Transverse colon (tissue), 4 donors: ENCODE results near the gene NCKAP5. TPM values are rescaled to one million over a fixed set of nuclear protein-coding genes. Genes with fewer than 3 reads are reported as not detected.

Experiments
- DNase-seq: peaks from one replicate; pipeline ENCODE4 v3.0.0-alpha.2; 2019
- H3K27ac ChIP-seq, 4 donors: fragments of 200-600 bp; sonication (generic); 2 replicates each; pipeline ENCODE4 v1.5.1; 2016 to 2018; ENCODE audit warnings: inconsistent platforms in 4 of 4
- H3K27me3 ChIP-seq: fragments of 200-600 bp; sonication (generic); 2 replicates; pipeline ENCODE4 v1.5.1; 2017; ENCODE audit warnings: inconsistent platforms
- H3K36me3 ChIP-seq, 4 donors: fragments of 200-600 bp; sonication (generic); 2 replicates each; pipeline ENCODE4 v1.5.1; 2017 to 2019; ENCODE audit warnings: inconsistent platforms in 4 of 4
- H3K4me1 ChIP-seq, 4 donors: fragments of 200-600 bp; sonication (generic); 2 replicates each; pipeline ENCODE4 v1.5.1; 2017 to 2020; ENCODE audit warnings: inconsistent platforms in 4 of 4
- H3K4me3 ChIP-seq, 4 donors: fragments of 200-600 bp; sonication (generic); 1 replicate in 1 of 4; 2 replicates in 3 of 4; pipeline versions ENCODE4 v1.5.1 to v1.6.1; 2017 to 2019; ENCODE audit warnings: inconsistent platforms in 4 of 4
- H3K9me3 ChIP-seq, 2 donors: fragments of 200-600 bp; sonication (generic); 2 replicates each; pipeline ENCODE4 v1.5.1; 2017 to 2019; ENCODE audit warnings: inconsistent platforms in 2 of 2
- EP300 ChIP-seq: sonication (generic); formaldehyde crosslinking; IDR thresholded peaks from one replicate; pipeline ENCODE4 v1.6.1; 2017; ENCODE audit warnings: antibody characterized with exemption, low read depth
- POLR2A ChIP-seq: fragments of 450-650 bp; IDR thresholded peaks from one replicate; pipeline ENCODE4 v1.6.1; 2016; ENCODE audit warnings: antibody characterized with exemption, mild to moderate bottlenecking, moderate library complexity
- POLR2AphosphoS5 ChIP-seq, 3 donors: sonication (generic); formaldehyde crosslinking; IDR thresholded peaks; one replicate each; pipeline ENCODE4 v1.6.1; 2016; ENCODE audit warnings: antibody characterized with exemption in 3 of 3
- WGBS, 2 donors: methylation state at CpG; one replicate each; pipeline ENCODE4 v1.1.5; 2018; ENCODE audit warnings: low coverage in 1 of 2; 5-methylcytosine and 5-hydroxymethylcytosine counted together
- in situ Hi-C, 4 donors: fragments of 200-750 bp; cut with MboI; loops; one replicate each; pipeline versions ENCODE4 v1.15.0 to v1.15.1; 2017; ENCODE audit warnings: low sequenced_read_pairs in 3 of 4, low pct_ligation_motif_present in 1 of 4, low pct_unique_long_range_greater_than_20kb in 1 of 4
- intact Hi-C: fragments of 100-400 bp; cut with DNase I; formaldehyde crosslinking; loops from one replicate; pipeline ENCODE4 v1.15.1; 2023; ENCODE audit warnings: low total_unique reads
- total RNA-seq, 4 donors: library from RNA; depleted of rRNA; stranded (reverse); fragments of >200 nt; gene quantifications; one replicate each; pipeline ENCODE4 v1.1.0, GENCODE V29; 2016
- TF ChIP-seq, protein P1 (sequence below), 5 experiments: fragments of 200-600 bp in 3 of 5; fragments of 450-650 bp in 2 of 5; sonication (generic) in 3 of 5; IDR thresholded peaks; 1 replicate in 2 of 5; 2 replicates in 3 of 5; pipeline ENCODE4 v1.5.1; 2016 to 2017; ENCODE audit warnings: antibody characterized with exemption in 5 of 5, inconsistent platforms in 3 of 5, mild to moderate bottlenecking in 2 of 5, moderate library complexity in 1 of 5

The NCKAP5 gene
- total RNA-seq, 4 donors from 2014 or later: 1.1 to 10.9 (median 5.0) TPM

DNA sequence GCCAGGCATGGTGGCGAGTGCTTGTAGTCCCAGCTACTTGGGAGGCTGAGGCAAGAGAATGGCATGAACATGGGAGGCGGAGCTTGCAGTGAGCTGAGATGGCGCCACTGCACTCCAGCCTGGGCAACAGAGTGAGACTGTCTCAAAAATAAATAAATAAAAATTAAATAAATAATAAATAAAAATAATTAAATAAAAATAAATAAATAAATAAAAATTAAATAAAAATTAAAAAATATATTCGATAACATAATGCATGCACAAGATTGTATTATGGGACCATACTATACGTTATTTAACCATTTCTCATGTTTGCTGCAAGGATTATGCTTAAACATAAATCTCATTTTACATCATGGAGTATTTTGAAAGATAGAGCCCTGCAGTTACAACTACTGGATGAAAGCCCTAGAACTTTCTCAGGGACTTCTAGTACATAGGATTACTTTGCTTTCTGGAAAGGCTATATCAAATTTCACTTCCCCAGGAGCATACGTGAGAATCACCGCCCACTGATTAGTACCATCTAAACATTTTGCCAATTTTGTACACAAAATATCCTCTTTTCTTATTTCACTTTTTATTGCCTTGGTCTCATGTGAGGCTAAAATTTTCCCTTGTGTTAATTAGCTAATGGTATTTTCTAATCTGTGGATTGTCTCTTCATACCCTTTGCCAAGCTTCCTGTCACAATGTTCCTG is 664.0 kb downstream of the NCKAP5 start:
- H3K4me1 ChIP-seq: no peaks in the 10 kb centered on the region
- TF ChIP-seq POLR2AphosphoS5 (IDR thresholded peaks at IDR 0.05) (no peak), POLR2A (no peak), EP300 (no peak)
- TF ChIP-seq, protein P1, sequence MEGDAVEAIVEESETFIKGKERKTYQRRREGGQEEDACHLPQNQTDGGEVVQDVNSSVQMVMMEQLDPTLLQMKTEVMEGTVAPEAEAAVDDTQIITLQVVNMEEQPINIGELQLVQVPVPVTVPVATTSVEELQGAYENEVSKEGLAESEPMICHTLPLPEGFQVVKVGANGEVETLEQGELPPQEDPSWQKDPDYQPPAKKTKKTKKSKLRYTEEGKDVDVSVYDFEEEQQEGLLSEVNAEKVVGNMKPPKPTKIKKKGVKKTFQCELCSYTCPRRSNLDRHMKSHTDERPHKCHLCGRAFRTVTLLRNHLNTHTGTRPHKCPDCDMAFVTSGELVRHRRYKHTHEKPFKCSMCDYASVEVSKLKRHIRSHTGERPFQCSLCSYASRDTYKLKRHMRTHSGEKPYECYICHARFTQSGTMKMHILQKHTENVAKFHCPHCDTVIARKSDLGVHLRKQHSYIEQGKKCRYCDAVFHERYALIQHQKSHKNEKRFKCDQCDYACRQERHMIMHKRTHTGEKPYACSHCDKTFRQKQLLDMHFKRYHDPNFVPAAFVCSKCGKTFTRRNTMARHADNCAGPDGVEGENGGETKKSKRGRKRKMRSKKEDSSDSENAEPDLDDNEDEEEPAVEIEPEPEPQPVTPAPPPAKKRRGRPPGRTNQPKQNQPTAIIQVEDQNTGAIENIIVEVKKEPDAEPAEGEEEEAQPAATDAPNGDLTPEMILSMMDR (IDR thresholded peaks at IDR 0.05): no peak
- DNase-seq: no peak
- no peaks in the 10 kb centered on the region for H3K36me3 ChIP-seq
- 93 to 98% methylated on average over 7 of the region's 7 CpGs for WGBS, 2 donors
- no peak overlapping the region for H3K27ac ChIP-seq
- intact Hi-C loops: no loop called here
- no peak overlapping the region for H3K4me3 ChIP-seq
- in situ Hi-C loops: no loop called here
- no peaks in the 10 kb centered on the region for H3K27me3 ChIP-seq
- no peaks in the 10 kb centered on the region for H3K9me3 ChIP-seq

DNA sequence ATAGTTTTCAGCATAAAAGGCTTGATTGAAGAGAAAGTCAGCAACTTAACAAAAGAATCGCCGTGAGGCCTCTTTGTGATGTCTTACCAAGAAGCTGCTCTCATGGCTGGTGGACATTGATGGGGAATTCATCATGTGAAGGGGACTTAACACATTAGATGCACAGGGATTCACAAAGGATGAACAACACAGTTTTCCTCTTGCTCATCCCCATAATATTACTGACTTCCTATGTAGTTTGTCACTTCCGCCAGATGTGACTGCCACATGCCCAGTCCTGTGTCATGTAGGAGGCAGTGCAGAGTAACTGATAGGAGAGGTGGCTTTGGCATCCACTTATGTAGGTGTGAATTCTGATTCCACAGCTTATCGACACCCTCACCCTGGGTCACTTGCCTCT is 665.6 kb downstream of the NCKAP5 start:
- H3K4me3 ChIP-seq: no peak overlapping the region
- H3K27me3 ChIP-seq: no peaks in the 10 kb centered on the region
- DNase-seq: no peak
- H3K36me3 ChIP-seq: no peaks in the 10 kb centered on the region
- H3K27ac ChIP-seq: no peak overlapping the region
- TF ChIP-seq POLR2AphosphoS5 (IDR thresholded peaks at IDR 0.05) (no peak), POLR2A (no peak), EP300 (no peak)
- TF ChIP-seq, protein P1 (IDR thresholded peaks at IDR 0.05): no peak
- in situ Hi-C loops: no loop called here
- WGBS, 2 donors: 92 to 96% methylated on average over 4 of the region's 4 CpGs
- H3K9me3 ChIP-seq: no peaks in the 10 kb centered on the region
- H3K4me1 ChIP-seq: no peaks in the 10 kb centered on the region
- intact Hi-C loops: no loop called here

DNA sequence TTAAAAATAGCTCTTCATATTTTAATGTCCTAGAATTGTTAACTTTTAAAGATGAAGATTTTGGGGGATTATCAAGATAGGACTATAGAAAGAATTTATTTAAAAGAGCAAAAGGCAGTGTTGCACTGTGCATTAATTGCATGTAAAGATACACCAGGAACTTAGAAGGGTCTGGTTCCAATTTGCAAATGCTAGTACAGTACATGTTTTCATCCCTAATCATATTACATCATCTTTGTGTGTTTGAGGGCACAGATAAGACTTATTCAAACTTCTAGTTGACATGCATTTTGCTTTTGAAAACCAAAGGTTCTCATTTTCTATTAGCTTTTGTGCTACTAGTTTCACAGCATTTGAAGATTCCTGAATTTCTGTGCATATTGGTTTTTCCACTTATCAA is 666.6 kb downstream of the NCKAP5 start:
- TF ChIP-seq EP300 (no peak), POLR2AphosphoS5 (IDR thresholded peaks at IDR 0.05) (no peak), POLR2A (no peak)
- TF ChIP-seq, protein P1 (IDR thresholded peaks at IDR 0.05): no peak
- H3K4me3 ChIP-seq: no peak overlapping the region
- no peaks in the 10 kb centered on the region for H3K9me3 ChIP-seq
- no peaks in the 10 kb centered on the region for H3K27me3 ChIP-seq
- no peaks in the 10 kb centered on the region for H3K4me1 ChIP-seq
- DNase-seq: no peak
- no peaks in the 10 kb centered on the region for H3K36me3 ChIP-seq
- intact Hi-C loops (no loop called here), in situ Hi-C loops (no loop called here)
- H3K27ac ChIP-seq: no peak overlapping the region

DNA sequence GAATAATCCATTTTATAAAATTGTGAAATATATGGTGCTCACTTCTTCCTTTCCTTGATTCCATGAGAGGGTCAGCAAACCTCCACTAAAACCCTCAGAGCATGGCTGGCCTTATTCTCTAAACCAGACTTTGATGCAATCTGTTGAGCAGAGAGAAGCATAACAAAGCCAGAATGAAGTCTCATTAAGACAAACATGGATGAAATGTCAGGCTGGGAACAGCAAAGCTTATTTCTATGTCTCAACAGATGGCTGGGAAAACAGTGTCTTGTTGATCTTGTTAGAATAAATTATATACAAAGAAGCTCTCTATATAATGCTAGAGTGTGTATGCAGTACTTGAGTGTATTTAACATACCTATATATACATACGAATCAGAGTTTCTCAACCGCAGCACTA is 671.2 kb downstream of the NCKAP5 start:
- no peak for TF ChIP-seq POLR2AphosphoS5 (IDR thresholded peaks at IDR 0.05)
- TF ChIP-seq, protein P1 (IDR thresholded peaks at IDR 0.05): no peak
- TF ChIP-seq EP300: no peak
- TF ChIP-seq POLR2A: no peak
- Histone ChIP-seq H3K27me3 (no peaks in the 10 kb centered on the region), H3K36me3 (no peaks in the 10 kb centered on the region), H3K4me3 (no peak overlapping the region), H3K9me3 (no peaks in the 10 kb centered on the region), H3K27ac (no peak overlapping the region), H3K4me1 (no peaks in the 10 kb centered on the region)
- intact Hi-C loops (no loop called here), in situ Hi-C loops (no loop called here)
- WGBS, 2 donors: 77 to 100% methylated on average over 1 to 2 of the region's 2 CpGs
- DNase-seq: no peak
